HUES48 (cell line): Measurements from ENCODE around the gene LGR5.

Experiments used
- H3K27ac ChIP-seq: one replicate; pipeline ENCODE4 v1.7.0; 2013; ENCODE audit warnings: low read depth, low read length, inconsistent platforms
- H3K27me3 ChIP-seq: 2 replicates; pipeline ENCODE4 v1.6.1; 2013; ENCODE audit warnings: mild to moderate bottlenecking, low read length; ENCODE audit not compliant: control insufficient read depth, insufficient read depth
- H3K36me3 ChIP-seq: 2 replicates; pipeline ENCODE4 v1.6.1; 2013; ENCODE audit warnings: low read length; ENCODE audit not compliant: control insufficient read depth, insufficient read depth
- H3K4me1 ChIP-seq: 2 replicates; pipeline ENCODE4 v1.6.1; 2013; ENCODE audit warnings: mild to moderate bottlenecking, low read length; ENCODE audit not compliant: control insufficient read depth, insufficient read depth
- H3K4me3 ChIP-seq: 2 replicates; pipeline ENCODE4 v1.5.1; 2013; ENCODE audit warnings: mild to moderate bottlenecking, low read depth, low read length
- H3K9ac ChIP-seq: 2 replicates; pipeline ENCODE4 v1.6.1; 2013; ENCODE audit warnings: mild to moderate bottlenecking, low read depth, low read length, moderate library complexity
- H3K9me3 ChIP-seq: 2 replicates; pipeline ENCODE4 v1.6.1; 2013; ENCODE audit warnings: low read length; ENCODE audit not compliant: control insufficient read depth, insufficient read depth

LGR5 gene

GRCh38 chr12:71578694-71579258 is 139.2 kb downstream of the LGR5 start:
- no peaks in the 10 kb centered on the region for H3K4me1 ChIP-seq
- H3K27me3 ChIP-seq: no peaks in the 10 kb centered on the region
- H3K9me3 ChIP-seq: no peaks in the 10 kb centered on the region
- H3K9ac ChIP-seq: no peak overlapping the region
- no peak overlapping the region for H3K27ac ChIP-seq
- no peak overlapping the region for H3K4me3 ChIP-seq
- no peaks in the 10 kb centered on the region for H3K36me3 ChIP-seq

GRCh38 chr12:71581206-71581605 is 141.6 kb downstream of the LGR5 start:
- H3K27ac ChIP-seq: no peak overlapping the region
- H3K9me3 ChIP-seq: no peaks in the 10 kb centered on the region
- no peaks in the 10 kb centered on the region for H3K4me1 ChIP-seq
- no peak overlapping the region for H3K4me3 ChIP-seq
- H3K9ac ChIP-seq: no peak overlapping the region
- no peaks in the 10 kb centered on the region for H3K27me3 ChIP-seq
- no peaks in the 10 kb centered on the region for H3K36me3 ChIP-seq

- no peak overlapping the region for H3K27ac ChIP-seq
- no peaks in the 10 kb centered on the region for H3K9me3 ChIP-seq
- no peaks in the 10 kb centered on the region for H3K27me3 ChIP-seq
- no peaks in the 10 kb centered on the region for H3K4me1 ChIP-seq
- H3K4me3 ChIP-seq: no peak overlapping the region
- H3K36me3 ChIP-seq: no peaks in the 10 kb centered on the region
- H3K9ac ChIP-seq: no peak overlapping the region
These were observed 143.3 kb downstream of the LGR5 start for GRCh38 chr12:71582925-71583324.

- Histone ChIP-seq H3K4me3 (no peak overlapping the region), H3K27me3 (no peaks in the 10 kb centered on the region), H3K27ac (no peak overlapping the region), H3K9me3 (no peaks in the 10 kb centered on the region), H3K9ac (no peak overlapping the region), H3K36me3 (no peaks in the 10 kb centered on the region), H3K4me1 (no peaks in the 10 kb centered on the region)
These were observed 144.8 kb downstream of the LGR5 start for GRCh38 chr12:71584356-71584755.

- no peaks in the 10 kb centered on the region for H3K36me3 ChIP-seq
- H3K9ac ChIP-seq: no peak overlapping the region
- no peaks in the 10 kb centered on the region for H3K27me3 ChIP-seq
- H3K27ac ChIP-seq: no peak overlapping the region
- no peak overlapping the region for H3K4me3 ChIP-seq
- H3K4me1 ChIP-seq: no peaks in the 10 kb centered on the region
- no peaks in the 10 kb centered on the region for H3K9me3 ChIP-seq
These were observed 145.6 kb downstream of the LGR5 start for GRCh38 chr12:71585218-71585617.

- Histone ChIP-seq H3K36me3 (no peaks in the 10 kb centered on the region), H3K27ac (no peak overlapping the region), H3K27me3 (no peaks in the 10 kb centered on the region), H3K9ac (no peak overlapping the region), H3K9me3 (no peaks in the 10 kb centered on the region), H3K4me3 (no peak overlapping the region), H3K4me1 (peaks cover 9% of the 10 kb centered on the region)
These were observed 147.4 kb downstream of the LGR5 start for GRCh38 chr12:71587012-71587411.

- no peak overlapping the region for H3K27ac ChIP-seq
- no peak overlapping the region for H3K9ac ChIP-seq
- no peak overlapping the region for H3K4me3 ChIP-seq
- no peaks in the 10 kb centered on the region for H3K27me3 ChIP-seq
- no peaks in the 10 kb centered on the region for H3K9me3 ChIP-seq
- peaks cover 9% of the 10 kb centered on the region for H3K4me1 ChIP-seq
- no peaks in the 10 kb centered on the region for H3K36me3 ChIP-seq
These were observed 149.9 kb downstream of the LGR5 start for GRCh38 chr12:71589478-71589881.

GRCh38 chr12:71591601-71592000 is 152.0 kb downstream of the LGR5 start:
- Histone ChIP-seq H3K9me3 (no peaks in the 10 kb centered on the region), H3K4me1 (peaks cover 9% of the 10 kb centered on the region), H3K27me3 (no peaks in the 10 kb centered on the region), H3K9ac (no peak overlapping the region), H3K36me3 (no peaks in the 10 kb centered on the region), H3K4me3 (no peak overlapping the region), H3K27ac (no peak overlapping the region)

- Histone ChIP-seq H3K4me1 (peaks cover 9% of the 10 kb centered on the region), H3K4me3 (no peak overlapping the region), H3K9ac (no peak overlapping the region), H3K9me3 (no peaks in the 10 kb centered on the region), H3K27me3 (no peaks in the 10 kb centered on the region), H3K36me3 (no peaks in the 10 kb centered on the region), H3K27ac (no peak overlapping the region)
These were observed 153.2 kb downstream of the LGR5 start for GRCh38 chr12:71592841-71593240.

- Histone ChIP-seq H3K27ac (no peak overlapping the region), H3K9ac (no peak overlapping the region), H3K36me3 (no peaks in the 10 kb centered on the region), H3K4me3 (no peak overlapping the region), H3K9me3 (no peaks in the 10 kb centered on the region), H3K4me1 (peaks cover 9% of the 10 kb centered on the region), H3K27me3 (no peaks in the 10 kb centered on the region)
These were observed 154.8 kb downstream of the LGR5 start for GRCh38 chr12:71594214-71594948.

GRCh38 chr12:71599210-71599609 is 159.6 kb downstream of the LGR5 start:
- Histone ChIP-seq H3K27me3 (no peaks in the 10 kb centered on the region), H3K9ac (no peak overlapping the region), H3K36me3 (no peaks in the 10 kb centered on the region), H3K27ac (no peak overlapping the region), H3K4me3 (no peak overlapping the region), H3K4me1 (peaks cover 6% of the 10 kb centered on the region; the same call in 1 of the 2 replicates), H3K9me3 (no peaks in the 10 kb centered on the region)
